ENCODE data around the gene SETD1B. TPM values are rescaled to one million over a fixed set of nuclear protein-coding genes. Genes with fewer than 3 reads are reported as not detected.
"Not testable (repeated sequence)": the region's sequence is repeated elsewhere in the genome, so short reads cannot be mapped to it uniquely, and the experiment has no call there.

Gene SETD1B
- total RNA-seq = 2.1 and 3.5 TPM in 2 replicates
- polyA plus RNA-seq = 1.2 and 1.7 TPM in 2 replicates
- polyA plus RNA-seq (2012) = 8.7 and 9.8 TPM in 2 replicates
- polyA minus RNA-seq (ENCODE audit: low replicate concordance) = 12.2 and 13.1 TPM in 2 replicates

DNA sequence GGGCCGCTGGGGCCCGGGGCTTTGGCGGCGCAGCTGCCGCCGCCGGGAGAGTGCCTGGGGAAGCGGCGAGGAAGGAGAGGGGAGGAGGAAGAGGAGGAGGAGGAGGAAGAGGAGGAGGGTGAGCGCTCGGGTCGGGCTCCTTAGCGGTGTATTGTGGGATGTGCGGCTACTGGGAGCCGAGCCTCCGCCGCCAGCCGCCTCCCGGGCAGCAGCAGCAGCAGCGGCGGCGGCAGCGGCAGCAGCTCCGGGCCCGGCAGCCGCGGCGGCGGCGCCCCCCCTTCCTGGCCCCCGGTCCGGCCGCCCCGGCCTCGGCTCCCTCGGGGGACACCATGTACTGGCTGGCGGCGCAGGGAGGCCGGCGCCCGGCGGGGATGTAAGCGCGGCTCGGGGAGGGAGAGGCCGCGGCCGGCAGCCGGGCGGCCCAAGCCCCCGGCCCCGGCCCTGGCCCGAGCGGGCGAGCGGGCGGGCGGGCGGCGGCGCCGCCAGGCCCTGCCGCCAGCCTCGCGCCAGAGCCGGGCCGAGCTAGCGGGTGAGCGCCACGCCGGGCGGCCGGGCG is at the start of gene SETD1B:
TSS of gene SETD1B (plus strand) at position 149 of the 556 bp plus-strand sequence. CDS start 729 bp downstream, outside the sequence.
- H3K36me3 ChIP-seq (ENCODE audit: control insufficient read depth, insufficient read depth, low read length) = peaks cover 10% of the 10 kb centered on the region
- TF ChIP-seq EZH2 (IDR thresholded peaks at IDR 0.05; ENCODE audit: low read length, missing control alignments) (no peak), CTCF (conservative IDR thresholded peaks at IDR 0.05 in 1 of 2, IDR thresholded peaks at IDR 0.05 in 1 of 2; ENCODE audit: low read depth in 1 of 2, low read length in 2 of 2) (no peak)
- H3K4me1 ChIP-seq (ENCODE audit: control insufficient read depth, extremely low read depth, insufficient read depth, low read length) = peaks cover 6% of the 10 kb centered on the region
- H3K79me2 ChIP-seq (ENCODE audit: control insufficient read depth, insufficient read depth, low read length) = peaks cover 58% of the 10 kb centered on the region
- peak within 1 kb of the TSS; percentile 60 to 92 (median 86) for H3K4me3 ChIP-seq (replicated peaks in 1 of 4; ENCODE audit: control extremely low read depth in 1 of 4, insufficient read depth in 1 of 4, low read depth in 3 of 4, low read length in 4 of 4)
- peak within 1 kb of the TSS; percentile 71 for H3K9ac ChIP-seq (ENCODE audit: insufficient read depth, low read length)
- no peak within 1 kb of the TSS for H2AFZ ChIP-seq (ENCODE audit: low read length)
- H3K27ac ChIP-seq (ENCODE audit: insufficient read depth, low read length) = peak within 1 kb of the TSS; percentile 97
- H3K4me2 ChIP-seq (ENCODE audit: extremely low read depth, insufficient read depth, low read length) = peak within 1 kb of the TSS; percentile 95
- DNase-seq (ENCODE audit: low read depth in 2 of 2) = peak; percentile 61 to 70
- H3K27me3 ChIP-seq (ENCODE audit: control insufficient read depth, insufficient read depth, low read length) = no peaks in the 10 kb centered on the region
- no peaks in the 10 kb centered on the region for H4K20me1 ChIP-seq (ENCODE audit: control insufficient read depth, extremely low read depth, insufficient read depth, low read length)
- H3K9me3 ChIP-seq (ENCODE audit: control insufficient read depth, insufficient read depth, low read depth, low read length) = no peaks in the 10 kb centered on the region

GRCh38 chr12:121754836-121755235 is 49.0 kb upstream of the SETD1B start:
- no peak for DNase-seq (ENCODE audit: low read depth in 2 of 2)
- H3K36me3 ChIP-seq (ENCODE audit: control insufficient read depth, insufficient read depth, low read length) = peaks cover 3% of the 10 kb centered on the region
- no peak overlapping the region for H2AFZ ChIP-seq (ENCODE audit: low read length)
- H3K27ac ChIP-seq (ENCODE audit: insufficient read depth, low read length) = no peak overlapping the region
- peaks cover 2% of the 10 kb centered on the region for H3K4me1 ChIP-seq (ENCODE audit: control insufficient read depth, extremely low read depth, insufficient read depth, low read length)
- no peaks in the 10 kb centered on the region for H3K9me3 ChIP-seq (ENCODE audit: control insufficient read depth, insufficient read depth, low read depth, low read length)
- H3K4me3 ChIP-seq (replicated peaks in 1 of 4; ENCODE audit: control extremely low read depth in 1 of 4, insufficient read depth in 1 of 4, low read depth in 3 of 4, low read length in 4 of 4) = no peak overlapping the region
- no peaks in the 10 kb centered on the region for H3K27me3 ChIP-seq (ENCODE audit: control insufficient read depth, insufficient read depth, low read length)
- TF ChIP-seq CTCF (conservative IDR thresholded peaks at IDR 0.05 in 1 of 2, IDR thresholded peaks at IDR 0.05 in 1 of 2; ENCODE audit: low read depth in 1 of 2, low read length in 2 of 2) (no peak), EZH2 (IDR thresholded peaks at IDR 0.05; ENCODE audit: low read length, missing control alignments) (no peak)
- H3K79me2 ChIP-seq (ENCODE audit: control insufficient read depth, insufficient read depth, low read length) = no peaks in the 10 kb centered on the region
- H3K9ac ChIP-seq (ENCODE audit: insufficient read depth, low read length) = no peak overlapping the region
- no peak overlapping the region for H3K4me2 ChIP-seq (ENCODE audit: extremely low read depth, insufficient read depth, low read length)
- H4K20me1 ChIP-seq (ENCODE audit: control insufficient read depth, extremely low read depth, insufficient read depth, low read length) = no peaks in the 10 kb centered on the region

- no peak overlapping the region for H3K9ac ChIP-seq (ENCODE audit: insufficient read depth, low read length)
- no peaks in the 10 kb centered on the region for H3K36me3 ChIP-seq (ENCODE audit: control insufficient read depth, insufficient read depth, low read length)
- no peak overlapping the region for H3K27ac ChIP-seq (ENCODE audit: insufficient read depth, low read length)
- no peaks in the 10 kb centered on the region for H3K27me3 ChIP-seq (ENCODE audit: control insufficient read depth, insufficient read depth, low read length)
- no peak overlapping the region for H3K4me2 ChIP-seq (ENCODE audit: extremely low read depth, insufficient read depth, low read length)
- DNase-seq (ENCODE audit: low read depth in 2 of 2) = no peak
- no peak overlapping the region for H3K4me3 ChIP-seq (replicated peaks in 1 of 4; ENCODE audit: control extremely low read depth in 1 of 4, insufficient read depth in 1 of 4, low read depth in 3 of 4, low read length in 4 of 4)
- H3K9me3 ChIP-seq (ENCODE audit: control insufficient read depth, insufficient read depth, low read depth, low read length) = no peaks in the 10 kb centered on the region
- no peak overlapping the region for H2AFZ ChIP-seq (ENCODE audit: low read length)
- no peaks in the 10 kb centered on the region for H3K79me2 ChIP-seq (ENCODE audit: control insufficient read depth, insufficient read depth, low read length)
- peaks cover 2% of the 10 kb centered on the region for H3K4me1 ChIP-seq (ENCODE audit: control insufficient read depth, extremely low read depth, insufficient read depth, low read length)
- H4K20me1 ChIP-seq (ENCODE audit: control insufficient read depth, extremely low read depth, insufficient read depth, low read length) = no peaks in the 10 kb centered on the region
- TF ChIP-seq CTCF (conservative IDR thresholded peaks at IDR 0.05 in 1 of 2, IDR thresholded peaks at IDR 0.05 in 1 of 2; ENCODE audit: low read depth in 1 of 2, low read length in 2 of 2) (no peak), EZH2 (IDR thresholded peaks at IDR 0.05; ENCODE audit: low read length, missing control alignments) (no peak)
These were observed 48.2 kb upstream of the SETD1B start for GRCh38 chr12:121755591-121755990.

DNA sequence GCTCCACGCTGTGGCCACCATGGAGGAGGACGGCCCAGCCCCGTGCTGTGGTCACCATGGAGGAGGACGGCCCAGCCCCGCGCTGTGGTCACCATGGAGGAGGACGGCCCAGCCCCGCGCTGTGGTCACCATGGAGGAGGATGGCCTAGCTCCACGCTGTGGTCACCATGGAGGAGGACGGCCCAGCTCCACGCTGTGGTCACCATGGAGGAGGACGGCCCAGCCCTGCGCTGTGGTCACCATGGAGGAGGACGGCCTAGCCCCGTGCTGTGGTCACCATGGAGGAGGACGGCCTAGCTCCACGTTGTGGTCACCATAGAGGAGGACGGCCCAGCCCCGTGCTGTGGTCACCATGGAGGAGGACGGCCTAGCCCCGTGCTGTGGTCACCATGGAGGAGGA is 45.3 kb upstream of the SETD1B start:
- H3K27ac ChIP-seq (ENCODE audit: insufficient read depth, low read length); H3K9me3 ChIP-seq (ENCODE audit: control insufficient read depth, insufficient read depth, low read depth, low read length); H3K79me2 ChIP-seq (ENCODE audit: control insufficient read depth, insufficient read depth, low read length); H3K36me3 ChIP-seq (ENCODE audit: control insufficient read depth, insufficient read depth, low read length); H3K4me2 ChIP-seq (ENCODE audit: extremely low read depth, insufficient read depth, low read length); H3K9ac ChIP-seq (ENCODE audit: insufficient read depth, low read length); DNase-seq (ENCODE audit: low read depth in 2 of 2); H2AFZ ChIP-seq (ENCODE audit: low read length); H3K4me3 ChIP-seq (replicated peaks in 1 of 4; ENCODE audit: control extremely low read depth in 1 of 4, insufficient read depth in 1 of 4, low read depth in 3 of 4, low read length in 4 of 4); H4K20me1 ChIP-seq (ENCODE audit: control insufficient read depth, extremely low read depth, insufficient read depth, low read length); H3K27me3 ChIP-seq (ENCODE audit: control insufficient read depth, insufficient read depth, low read length): not testable (repeated sequence)
- H3K4me1 ChIP-seq (ENCODE audit: control insufficient read depth, extremely low read depth, insufficient read depth, low read length) = peaks cover 11% of the 10 kb centered on the region

All from fibroblast of lung (primary cell).